Measurements from ENCODE around the gene SLC12A6.
"Not testable (repeated sequence)": the region's sequence is repeated elsewhere in the genome, so short reads cannot be mapped to it uniquely, and the experiment has no call there.

SLC12A6 gene

GRCh38 chr15:34214135-34214534 is 123.4 kb downstream of the SLC12A6 start:
- H3K27ac ChIP-seq: no peak overlapping the region
- DNase-seq (ENCODE audit: low read depth, low spot score): no peak

GRCh38 chr15:34213690-34214089 is 123.9 kb downstream of the SLC12A6 start:
- no peak for DNase-seq (ENCODE audit: low read depth, low spot score)

GRCh38 chr15:34209421-34210282 is 127.9 kb downstream of the SLC12A6 start, which contains the start of gene KATNBL1:
Gene KATNBL1, minus strand, starts transcription at chr15:34210096. Its CDS starts 46,420 bp downstream, at chr15:34163676.
- H3K27ac ChIP-seq: peak within 1 kb of the TSS; percentile 90
- DNase-seq (ENCODE audit: low read depth, low spot score): peak; percentile 44

More at GRCh38 chr15:34213690-34214089, 123.9 kb downstream of the SLC12A6 start:
- no peak overlapping the region for H3K27ac ChIP-seq

- DNase-seq (ENCODE audit: low read depth, low spot score): no peak
- H3K27ac ChIP-seq: peak overlapping the region; percentile 16
These were observed 131.6 kb downstream of the SLC12A6 start for GRCh38 chr15:34206011-34206410.

GRCh38 chr15:34203936-34204335 is 133.6 kb downstream of the SLC12A6 start:
- no peak for DNase-seq (ENCODE audit: low read depth, low spot score)
- H3K27ac ChIP-seq: no peak overlapping the region

- DNase-seq (ENCODE audit: low read depth, low spot score): no peak
- no peak overlapping the region for H3K27ac ChIP-seq
These were observed 134.3 kb downstream of the SLC12A6 start for GRCh38 chr15:34203305-34203704.

- not testable (repeated sequence) for H3K27ac ChIP-seq; DNase-seq (ENCODE audit: low read depth, low spot score)
These were observed 144.3 kb downstream of the SLC12A6 start for GRCh38 chr15:34193272-34193671.

- DNase-seq (ENCODE audit: low read depth, low spot score): no peak
- H3K27ac ChIP-seq: no peak overlapping the region
These were observed 148.9 kb downstream of the SLC12A6 start for GRCh38 chr15:34188711-34189110.

GRCh38 chr15:34185666-34186065 is 151.9 kb downstream of the SLC12A6 start:
- no peak for DNase-seq (ENCODE audit: low read depth, low spot score)

GRCh38 chr15:34182942-34183341 is 154.6 kb downstream of the SLC12A6 start:
- DNase-seq (ENCODE audit: low read depth, low spot score): no peak

More at GRCh38 chr15:34185666-34186065, 151.9 kb downstream of the SLC12A6 start:
- H3K27ac ChIP-seq: no peak overlapping the region

More at GRCh38 chr15:34182942-34183341, 154.6 kb downstream of the SLC12A6 start:
- H3K27ac ChIP-seq: no peak overlapping the region

Data from epithelial cell of prostate (primary cell).